H9 (cell line): ENCODE measurements around the gene FGF10. TPM values are rescaled to one million over a fixed set of nuclear protein-coding genes. Genes with fewer than 3 reads are reported as not detected.
A peak's percentile ranks its signal among the peaks of the same experiment; 100 is the strongest.

Source experiments
- DNase-seq: peaks from one replicate; pipeline ENCODE4 v3.0.0-alpha.2; 2017
- H2AFZ ChIP-seq: one replicate; pipeline ENCODE4 v1.6.1; 2013; ENCODE audit warnings: mild to moderate bottlenecking, low read length, control low read depth, moderate library complexity
- H2AK5ac ChIP-seq: 2 replicates; pipeline ENCODE4 v1.6.1; 2013; ENCODE audit warnings: low read length, control low read depth, mixed read lengths; ENCODE audit not compliant: insufficient read length
- H2BK120ac ChIP-seq: one replicate; pipeline ENCODE4 v1.6.1; 2013; ENCODE audit warnings: low read depth, mild to moderate bottlenecking, low read length, control low read depth, inconsistent platforms; ENCODE audit not compliant: poor library complexity, severe bottlenecking
- H2BK12ac ChIP-seq: 2 replicates; pipeline ENCODE4 v1.6.1; 2013; ENCODE audit warnings: low read length, control low read depth, mixed read lengths, low read depth; ENCODE audit not compliant: insufficient read length
- H2BK15ac ChIP-seq: 2 replicates; pipeline ENCODE4 v1.6.1; 2013; ENCODE audit warnings: low read depth, low read length, control low read depth
- H2BK20ac ChIP-seq: one replicate; pipeline ENCODE4 v1.6.1; 2013; ENCODE audit warnings: low read depth, mild to moderate bottlenecking, low read length, control low read depth, inconsistent platforms; ENCODE audit not compliant: poor library complexity, severe bottlenecking
- H2BK5ac ChIP-seq: 2 replicates; pipeline ENCODE4 v1.6.1; 2013; ENCODE audit warnings: low read length, control low read depth, mixed read lengths; ENCODE audit not compliant: insufficient read length
- H3K14ac ChIP-seq: 2 replicates; pipeline ENCODE4 v1.6.1; 2013; ENCODE audit warnings: low read length, control low read depth; ENCODE audit not compliant: insufficient read depth
- H3K18ac ChIP-seq: 2 replicates; pipeline ENCODE4 v1.6.1; 2013; ENCODE audit warnings: low read depth, mild to moderate bottlenecking, mixed read lengths, low read length, control low read depth; ENCODE audit not compliant: insufficient read length
- H3K23ac ChIP-seq: 2 replicates; pipeline ENCODE4 v1.6.1; 2013; ENCODE audit warnings: low read length, control low read depth, mixed read lengths, low read depth; ENCODE audit not compliant: insufficient read length
- H3K23me2 ChIP-seq: 2 replicates; pipeline ENCODE4 v1.6.1; 2013; ENCODE audit warnings: low read depth, mild to moderate bottlenecking, mixed read lengths, low read length, control low read depth; ENCODE audit not compliant: insufficient read length, poor library complexity, severe bottlenecking
- H3K27ac ChIP-seq: 2 replicates; pipeline ENCODE4 v1.5.1; 2013; ENCODE audit warnings: low read length, control low read depth, mixed read lengths, low read depth; ENCODE audit not compliant: insufficient read length
- H3K27me3 ChIP-seq: 2 replicates; pipeline ENCODE4 v1.6.1; 2013; ENCODE audit warnings: low read length, control low read depth, inconsistent platforms; ENCODE audit not compliant: insufficient read depth
- H3K4ac ChIP-seq: 2 replicates; pipeline ENCODE4 v1.6.1; 2013; ENCODE audit warnings: low read depth, mild to moderate bottlenecking, control low read depth, inconsistent platforms, low read length, moderate library complexity
- H3K4me1 ChIP-seq: 2 replicates; pipeline ENCODE4 v1.6.1; 2013; ENCODE audit warnings: low read length, control low read depth, inconsistent platforms; ENCODE audit not compliant: insufficient read depth
- H3K4me2 ChIP-seq: 2 replicates; pipeline ENCODE4 v1.6.1; 2013; ENCODE audit warnings: low read length, control low read depth, mixed read lengths; ENCODE audit not compliant: insufficient read length, insufficient read depth
- H3K56ac ChIP-seq: 2 replicates; pipeline ENCODE4 v1.6.1; 2013; ENCODE audit warnings: low read depth, mild to moderate bottlenecking, mixed read lengths, low read length, control low read depth; ENCODE audit not compliant: insufficient read length
- H3K79me1 ChIP-seq: 2 replicates; pipeline ENCODE4 v1.6.1; 2013; ENCODE audit warnings: low read depth, mild to moderate bottlenecking, moderate library complexity, low read length, control low read depth, inconsistent platforms; ENCODE audit not compliant: insufficient read depth, poor library complexity, severe bottlenecking
- H3K79me2 ChIP-seq: 2 replicates; pipeline ENCODE4 v1.6.1; 2013; ENCODE audit warnings: low read length, control low read depth, inconsistent platforms; ENCODE audit not compliant: insufficient read depth
- H3K9ac ChIP-seq: 2 replicates; pipeline ENCODE4 v1.6.1; 2013; ENCODE audit warnings: low read length, control low read depth, mixed read lengths; ENCODE audit not compliant: insufficient read length; ENCODE audit errors: extremely low read depth
- H3K9me3 ChIP-seq: one replicate; pipeline ENCODE4 v1.6.1; 2013; ENCODE audit warnings: low read depth, low read length, inconsistent platforms; ENCODE audit not compliant: control insufficient read depth
- H3T11ph ChIP-seq: one replicate; pipeline ENCODE4 v1.6.1; 2013; ENCODE audit warnings: mild to moderate bottlenecking, low read length, control low read depth, inconsistent platforms
- H4K20me1 ChIP-seq: one replicate; pipeline ENCODE4 v1.6.1; 2013; ENCODE audit not compliant: control insufficient read depth, insufficient read length, insufficient read depth
- H4K5ac ChIP-seq: 2 replicates; pipeline ENCODE4 v1.6.1; 2013; ENCODE audit warnings: low read depth, mild to moderate bottlenecking, mixed read lengths, low read length, control low read depth; ENCODE audit not compliant: insufficient read length
- H4K8ac ChIP-seq: replicated peaks from 2 replicates; pipeline ENCODE4 v1.6.1; 2013; ENCODE audit warnings: low read length, control low read depth, mixed read lengths, low read depth; ENCODE audit not compliant: insufficient read length
- H4K91ac ChIP-seq: 2 replicates; pipeline ENCODE4 v1.6.1; 2013; ENCODE audit warnings: low read depth, mild to moderate bottlenecking, moderate library complexity, mixed read lengths, low read length, control low read depth; ENCODE audit not compliant: insufficient read length
- H3K27ac Mint-ChIP-seq, 3 experiments: 2 replicates in 2 of 3; 3 replicates in 1 of 3; pipeline ENCODE4 v1.8.0; 2020 to 2021; ENCODE audit warnings: mixed read lengths in 3 of 3, mild to moderate bottlenecking in 1 of 3, moderate library complexity in 1 of 3
- H3K27me3 Mint-ChIP-seq: 2 replicates; pipeline ENCODE4 v1.8.0; 2021; ENCODE audit warnings: low read depth, mild to moderate bottlenecking, moderate library complexity, mixed read lengths
- H3K36me3 Mint-ChIP-seq, 3 experiments: 2 replicates in 2 of 3; 3 replicates in 1 of 3; pipeline ENCODE4 v1.8.0; 2020 to 2021; ENCODE audit warnings: low read depth in 3 of 3, mixed read lengths in 3 of 3; ENCODE audit not compliant: insufficient read depth in 1 of 3
- H3K4me1 Mint-ChIP-seq, 2 experiments: 2 replicates each; pipeline ENCODE4 v1.8.0; 2020; ENCODE audit warnings: mixed read lengths in 2 of 2
- H3K4me3 Mint-ChIP-seq, 2 experiments: 2 replicates in 1 of 2; 3 replicates in 1 of 2; pipeline ENCODE4 v1.8.0; 2020 to 2021; ENCODE audit warnings: mild to moderate bottlenecking in 2 of 2, mixed read lengths in 2 of 2, moderate library complexity in 1 of 2
- H3K9me3 Mint-ChIP-seq, 2 experiments: 2 replicates in 1 of 2; 3 replicates in 1 of 2; pipeline ENCODE4 v1.8.0; 2020; ENCODE audit warnings: mild to moderate bottlenecking in 2 of 2, mixed read lengths in 2 of 2, moderate library complexity in 1 of 2
- CTCF ChIP-seq: fragments of 200-600 bp; sonication (generic); conservative IDR thresholded peaks from 3 replicates; pipeline ENCODE4 v1.8.0; 2021; ENCODE audit warnings: antibody characterized with exemption, mild to moderate bottlenecking
- WGBS: extraction: QIAGEN DNeasy Blood & Tissue Kit; methylation state at CpG from one replicate; pipeline ENCODE4 v1.1.7; 2013; ENCODE audit warnings: missing lambda C conversion rate, low lambda C conversion rate, mixed read lengths; ENCODE audit not compliant: insufficient read length; ENCODE audit errors: extremely low coverage; 5-methylcytosine and 5-hydroxymethylcytosine counted together
- total RNA-seq: library from RNA; stranded (reverse); gene quantifications from 2 replicates; pipeline ENCODE4 v1.2.1, GENCODE V29; 2021

Gene FGF10
- total RNA-seq, 1 experiment from 2014 or later, result not detected

GRCh38 chr5:44389823-44390143 lies 563 bp upstream of the FGF10 start:
- no peaks in the 10 kb centered on the region for H3K36me3 Mint-ChIP-seq
- H3K27me3 ChIP-seq, result peaks cover 24% of the 10 kb centered on the region; the same call in 1 of the 2 replicates
- no peak overlapping the region for H3K27ac ChIP-seq
- H3K9me3 Mint-ChIP-seq, result no peaks in the 10 kb centered on the region
- no peaks in the 10 kb centered on the region; the same call in 1 of the 2 replicates for H3K4me1 ChIP-seq
- H3K79me1 ChIP-seq, result no peaks in the 10 kb centered on the region
- no peak for TF ChIP-seq CTCF
- peaks cover 32 to 40% of the 10 kb centered on the region in 2 experiments for H3K4me1 Mint-ChIP-seq
- H2AK5ac ChIP-seq, result no peak overlapping the region
- H4K20me1 ChIP-seq, result no peaks in the 10 kb centered on the region
- no peak overlapping the region for H3K9ac ChIP-seq
- no peak overlapping the region for H2BK15ac ChIP-seq
- no peak overlapping the region for H3K56ac ChIP-seq
- H3K27ac Mint-ChIP-seq, result no peak overlapping the region
- no peak overlapping the region for H4K91ac ChIP-seq
- H3K4me3 Mint-ChIP-seq, result peak overlapping the region; percentile 76 to 93
- H3K4ac ChIP-seq, result no peak overlapping the region
- H2BK120ac ChIP-seq, result no peak overlapping the region
- no peak overlapping the region for H3K23ac ChIP-seq
- H3K14ac ChIP-seq, result no peak overlapping the region
- H2BK20ac ChIP-seq, result no peak overlapping the region
- H2AFZ ChIP-seq, result peak overlapping the region; percentile 34
- H3T11ph ChIP-seq, result no peak overlapping the region
- H3K18ac ChIP-seq, result no peak overlapping the region
- H2BK12ac ChIP-seq, result no peak overlapping the region
- DNase-seq, result no peak
- H2BK5ac ChIP-seq, result no peak overlapping the region
- H3K79me2 ChIP-seq, result no peaks in the 10 kb centered on the region
- peak overlapping the region; percentile 96 for H3K4me2 ChIP-seq
- H4K8ac ChIP-seq, result no peak overlapping the region
- no CpG with 5 or more reads among the region's 5 CpGs for WGBS
- H3K9me3 ChIP-seq, result no peaks in the 10 kb centered on the region
- H3K27me3 Mint-ChIP-seq, result peaks cover 63% of the 10 kb centered on the region
- no peak overlapping the region for H4K5ac ChIP-seq
- H3K23me2 ChIP-seq, result peaks cover 24% of the 10 kb centered on the region
